GM12878 (cell line): ENCODE results near the gene RALGPS1. TPM values are rescaled to one million over a fixed set of nuclear protein-coding genes. Genes with fewer than 3 reads are reported as not detected.
A peak's percentile ranks its signal among the peaks of the same experiment; 100 is the strongest.

Source experiments
- ATAC-seq: fragments of 200-7000 bp; cut with Tn5 transposase; 3 replicates; pipeline ENCODE4 v1.9.1; 2020; ENCODE audit warnings: mild to moderate bottlenecking, moderate library complexity
- BruUV-seq: library from RNA; stranded (reverse); fragments of 400-500 nt; replicated peaks from 2 replicates; lab custom pipeline; 2021; lab: Mats Ljungman, UMichigan
- CTCF ChIA-PET: fragments of 300-600 bp; sonication (Branson Sonifier 250); formaldehyde crosslinking; extraction: SDS; loops from one replicate; lab custom pipeline; 2021; ENCODE audit warnings: inconsistent platforms; lab: Yijun Ruan, JAX
- POLR2A ChIA-PET: fragments of 350-600 bp; formaldehyde crosslinking; extraction: SDS; loops from one replicate; lab custom pipeline; 2021; ENCODE audit warnings: inconsistent platforms; lab: Charles Lee
- RAD21 ChIA-PET: fragments of 300-600 bp; sonication (Branson Sonifier 250); formaldehyde crosslinking; loops from one replicate; lab custom pipeline; 2023; ENCODE audit warnings: antibody characterized with exemption; ENCODE audit not compliant: unreplicated experiment; lab: Charles Lee
- SMC1A ChIA-PET: fragments of 300-600 bp; sonication (Branson Sonifier 250); formaldehyde crosslinking; loops from one replicate; lab custom pipeline; 2023; ENCODE audit not compliant: unreplicated experiment, uncharacterized antibody; lab: Charles Lee
- DNase-seq: peaks from one replicate; pipeline ENCODE4 v3.0.0-alpha.2; 2011; ENCODE audit warnings: low read depth, low spot score
- FAIRE-seq: peaks from 3 replicates; lab custom pipeline; 2011; peaks lifted over from hg19 to GRCh38; lab: Jason Lieb, UNC
- H2AFZ ChIP-seq: 2 replicates; pipeline ENCODE4 v1.6.0; 2011; ENCODE audit warnings: low read depth, low read length, control low read depth; ENCODE audit not compliant: control insufficient read depth
- H3K27ac ChIP-seq: 2 replicates; pipeline ENCODE4 v1.5.1; 2011; ENCODE audit warnings: control low read depth; ENCODE audit not compliant: control insufficient read depth, insufficient read depth
- H3K27me3 ChIP-seq, 2 experiments: replicated peaks in 1 of 2; 2 replicates each; pipeline versions ENCODE4 v1.6.0 to v1.6.1; 2011; ENCODE audit warnings: low read length in 1 of 2; ENCODE audit not compliant: control insufficient read depth in 2 of 2, insufficient read depth in 2 of 2
- H3K36me3 ChIP-seq, 2 experiments: 2 replicates each; pipeline ENCODE4 v1.5.1; 2011; ENCODE audit warnings: low read length in 1 of 2; ENCODE audit not compliant: control insufficient read depth in 2 of 2, insufficient read depth in 2 of 2
- H3K4me1 ChIP-seq: 2 replicates; pipeline ENCODE4 v1.6.1; 2011; ENCODE audit warnings: mild to moderate bottlenecking, low read length, moderate library complexity, mixed read lengths; ENCODE audit not compliant: control insufficient read depth, insufficient read depth
- H3K4me2 ChIP-seq: 2 replicates; pipeline ENCODE4 v1.6.0; 2011; ENCODE audit warnings: control low read depth; ENCODE audit not compliant: control insufficient read depth, insufficient read depth
- H3K4me3 ChIP-seq: fragments of 200-600 bp; sonication (generic); 2 replicates; pipeline ENCODE4 v1.5.1; 2016
- H3K79me2 ChIP-seq: 2 replicates; pipeline ENCODE4 v1.6.0; 2011; ENCODE audit warnings: low read length; ENCODE audit not compliant: control insufficient read depth, insufficient read depth
- H3K9ac ChIP-seq: 2 replicates; pipeline ENCODE4 v1.8.0; 2011; ENCODE audit warnings: low read length, control low read depth, mixed read lengths; ENCODE audit not compliant: control insufficient read depth, insufficient read depth
- H3K9me3 ChIP-seq: replicated peaks from 3 replicates; pipeline ENCODE4 v1.5.1; 2011; ENCODE audit warnings: mild to moderate bottlenecking, low read length; ENCODE audit not compliant: control insufficient read depth, insufficient read depth
- H4K20me1 ChIP-seq: 2 replicates; pipeline ENCODE4 v1.6.0; 2011; ENCODE audit not compliant: control insufficient read depth, insufficient read depth
- BHLHE40 ChIP-seq, 2 experiments: fragments of 450-650 bp in 1 of 2; IDR thresholded peaks; 2 replicates each; pipeline ENCODE4 v1.6.1; 2011 to 2017; ENCODE audit warnings: low read depth in 2 of 2, borderline replicate concordance in 1 of 2, improper control_type of control experiment in 1 of 2, low read length in 1 of 2, mild to moderate bottlenecking in 1 of 2
- HDAC2 ChIP-seq: fragments of 200-600 bp; sonication (generic); IDR thresholded peaks from 2 replicates; pipeline ENCODE4 v1.6.1; 2017
- JUNB ChIP-seq: IDR thresholded peaks from 2 replicates; pipeline ENCODE4 v1.6.1; 2016; ENCODE audit warnings: antibody characterized with exemption, mild to moderate bottlenecking
- MLLT1 ChIP-seq: fragments of 450-650 bp; IDR thresholded peaks from 2 replicates; pipeline ENCODE4 v1.6.1; 2016; ENCODE audit warnings: mild to moderate bottlenecking
- PAX8 ChIP-seq: fragments of 450-650 bp; IDR thresholded peaks from 2 replicates; pipeline ENCODE4 v1.6.1; 2017; ENCODE audit warnings: mild to moderate bottlenecking, moderate library complexity
- TBL1XR1 ChIP-seq: IDR thresholded peaks from 2 replicates; pipeline ENCODE4 v1.6.1; 2012; ENCODE audit warnings: low read depth, low read length, improper control_type of control experiment
- TCF3 ChIP-seq: IDR thresholded peaks from 2 replicates; pipeline ENCODE4 v1.6.1; 2012; ENCODE audit warnings: low read depth, mild to moderate bottlenecking, low read length, borderline replicate concordance; ENCODE audit not compliant: insufficient read depth
- ZBTB4 ChIP-seq: fragments of 450-650 bp; formaldehyde crosslinking; IDR thresholded peaks from 2 replicates; pipeline ENCODE4 v1.4.0; 2022; ENCODE audit warnings: mild to moderate bottlenecking, moderate library complexity
- ZNF274 ChIP-seq: IDR thresholded peaks from one replicate; pipeline ENCODE4 v1.8.0; 2011; ENCODE audit not compliant: insufficient read length, insufficient read depth
- WGBS: methylation state at CpG from one replicate; pipeline ENCODE4 v1.1.6; 2016; ENCODE audit warnings: low lambda C conversion rate; ENCODE audit not compliant: insufficient replicate concordance, insufficient coverage; ENCODE audit errors: missing lambda C conversion rate; 5-methylcytosine and 5-hydroxymethylcytosine counted together
- in situ Hi-C: fragments of 300-500 bp; cut with MboI; formaldehyde crosslinking; loops from 9 replicates; pipeline ENCODE4 v1.14.3; 2018; ENCODE audit warnings: mixed read lengths
- intact Hi-C: fragments of 100-400 bp; cut with micrococcal nuclease; formaldehyde crosslinking; loops from one replicate; pipeline ENCODE4 v1.14.2; 2022; ENCODE audit not compliant: unreplicated experiment
- polyA plus RNA-seq, 11 experiments: library from polyadenylated mRNA; depleted of rRNA in 4 of 11; unstranded in 6 of 11; stranded (reverse) in 5 of 11; fragments of >200 nt; fragmentation: Nextera tagmentation in 4 of 11; fragmentation: Illumina TruSeq in 1 of 11; extraction: Ambion mirVana in 4 of 11; extraction: Trizol in 1 of 11; gene quantifications; 1 replicate in 1 of 11; 2 replicates in 10 of 11; pipeline versions ENCODE4 v1.2.1 to v1.2.3, GENCODE V29; 2011 to 2016; ENCODE audit warnings: inconsistent platforms in 2 of 11, missing spikeins in 2 of 11, low read depth in 1 of 11
- total RNA-seq, 4 experiments: library from RNA; depleted of rRNA in 3 of 4; stranded (reverse); fragments of >200 nt in 3 of 4; fragmentation: Illumina TruSeq in 1 of 4; extraction: Trizol in 1 of 4; gene quantifications; 2 replicates each; pipeline versions ENCODE4 v1.2.1 to v1.2.3, GENCODE V29; 2013 to 2021

The RALGPS1 gene
- total and polyA plus RNA-seq, 10 of the 15 experiments (the other 5 are each of a cell fraction or from before 2014, with no cell fraction given): 0.13 to 5.6 (median 2.7) TPM

- intact Hi-C loops (no loop called here), in situ Hi-C loops (no loop called here)
- ChIA-PET RAD21 (no interaction called here), POLR2A (interaction anchor here (0.6 kb wide), 1 partner anchor 27 kb away, joined by 3 read pairs; no protein-coding TSS in a partner anchor), SMC1A (no interaction called here), CTCF (interaction anchor here (0.9 to 1.4 kb wide), 2 partner anchors 9 to 11 kb away, joined by 3 to 4 read pairs; no protein-coding TSS in a partner anchor)
- DNase-seq: no peak
- H3K9me3 ChIP-seq: no peaks in the 10 kb centered on the region
- no peak within 1 kb of the TSS for H3K4me3 ChIP-seq
- ATAC-seq: no peak
- no peak within 1 kb of the TSS for H3K27ac ChIP-seq
- no peak for FAIRE-seq
- WGBS: 80% methylated on average over 8 of the region's 8 CpGs
- H3K4me1 ChIP-seq: peaks cover 17% of the 10 kb centered on the region
- H4K20me1 ChIP-seq: no peaks in the 10 kb centered on the region
- no peak within 1 kb of the TSS for H3K4me2 ChIP-seq
- no peak within 1 kb of the TSS for H2AFZ ChIP-seq
- H3K9ac ChIP-seq: no peak within 1 kb of the TSS
- no peaks in the 10 kb centered on the region for H3K36me3 ChIP-seq
- no peaks in the 10 kb centered on the region for H3K27me3 ChIP-seq
- no peak for TF ChIP-seq PAX8
- no peaks in the 10 kb centered on the region for H3K79me2 ChIP-seq
- no TSS peak for BruUV-seq
These were observed 350.1 kb downstream of the RALGPS1 start, which contains the start of gene GARNL3 for GRCh38 chr9:127264462-127265219. GARNL3 (plus strand) TSS chr9:127264774; CDS start chr9:127264878, 104 bp downstream.

GRCh38 chr9:127267793-127268525 lies 353.4 kb downstream of the RALGPS1 start:
- H3K9ac ChIP-seq: 0 out of 2 replicates have a peak overlapping the region, but pooled peaks have one; percentile 33
- H3K4me3 ChIP-seq: no peak overlapping the region
- peak; percentile 32 for DNase-seq
- peak overlapping the region; percentile 59 for H2AFZ ChIP-seq
- peaks cover 34% of the 10 kb centered on the region for H3K4me1 ChIP-seq
- no peaks in the 10 kb centered on the region for H3K27me3 ChIP-seq
- in situ Hi-C loops (no loop called here), intact Hi-C loops (no loop called here)
- WGBS: 5% methylated on average over 5 of the region's 5 CpGs
- peaks cover 2% of the 10 kb centered on the region; the same call in 1 of the 2 replicates for H3K79me2 ChIP-seq
- FAIRE-seq: peak; percentile 31
- peak overlapping the region; percentile 74 for H3K27ac ChIP-seq
- BruUV-seq: no TSS peak
- ATAC-seq: peak; percentile 55
- RAD21 ChIA-PET: no interaction called here
- POLR2A ChIA-PET: interaction anchor here (1.4 kb wide), 1 partner anchor 9 kb away, joined by 6 read pairs; no protein-coding TSS in a partner anchor
- SMC1A ChIA-PET: interaction anchor here (0.6 to 2.5 kb wide), 7 partner anchors 9 to 129 kb away, joined by 3 to 7 read pairs (median 3); partner anchors contain the start of gene SLC2A8
- H4K20me1 ChIP-seq: no peaks in the 10 kb centered on the region
- CTCF ChIA-PET: interaction anchor here (0.7 to 1.3 kb wide), 2 partner anchors 40 to 53 kb away, joined by 3 to 5 read pairs; no protein-coding TSS in a partner anchor
- H3K36me3 ChIP-seq: no peaks in the 10 kb centered on the region
- no peaks in the 10 kb centered on the region; the same call in 1 of the 3 replicates for H3K9me3 ChIP-seq
- peak overlapping the region; percentile 57 for H3K4me2 ChIP-seq
- TF ChIP-seq ZBTB4 (CRISPR knock-in tag): no peak
- no peak for TF ChIP-seq TBL1XR1
- TF ChIP-seq JUNB: peak; percentile 50; the same call in 1 of the 2 replicates
- peak in 1 of 2 experiments; percentile 24; a peak in 1 of 4 replicates for TF ChIP-seq BHLHE40 (IDR thresholded peaks at IDR 0.05; ENCODE audit: borderline replicate concordance in 1 of 2, low read depth in 2 of 2, low read length in 1 of 2)
- TF ChIP-seq TCF3: 0 out of 2 replicates have a peak, but pooled peaks have one; percentile 21
- no peak for TF ChIP-seq MLLT1
- TF ChIP-seq HDAC2: no peak
- TF ChIP-seq ZNF274: no peak
